Right lobe of liver (tissue), 6 donors: ENCODE measurements around the gene COL18A1. TPM values are rescaled to one million over a fixed set of nuclear protein-coding genes. Genes with fewer than 3 reads are reported as not detected.

ENCODE experiments used
- ATAC-seq, 4 donors: fragments of 200-7000 bp; cut with Tn5 transposase; one replicate each; pipeline ENCODE4 v1.9.1; 2020; ENCODE audit warnings: mild to moderate bottlenecking in 4 of 4, moderate library complexity in 4 of 4
- DNase-seq, 3 donors: peaks; one replicate each; pipeline ENCODE4 v3.0.0-alpha.2; 2020
- H3K27ac ChIP-seq, 3 donors: fragments of 200-600 bp; one replicate each; pipeline ENCODE4 v1.8.0; 2022
- H3K27me3 ChIP-seq, 2 donors: fragments of 200-600 bp; one replicate each; pipeline ENCODE4 v1.8.0; 2022
- H3K36me3 ChIP-seq, 4 donors: fragments of 200-600 bp; sonication (generic) in 1 of 4; one replicate each; pipeline versions ENCODE4 v1.5.1 to v1.8.0; 2017 to 2022; ENCODE audit warnings: control low read depth in 1 of 4
- H3K4me1 ChIP-seq, 4 donors: fragments of 200-600 bp; sonication (generic) in 1 of 4; one replicate each; pipeline versions ENCODE4 v1.5.1 to v1.8.0; 2017 to 2022; ENCODE audit warnings: control low read depth in 1 of 4
- H3K4me3 ChIP-seq, 3 donors: fragments of 200-600 bp; one replicate each; pipeline ENCODE4 v1.8.0; 2022
- H3K9me3 ChIP-seq, 4 donors: fragments of 200-600 bp; sonication (generic) in 1 of 4; one replicate each; pipeline versions ENCODE4 v1.5.1 to v1.8.0; 2017 to 2022; ENCODE audit warnings: control low read depth in 1 of 4
- CTCF ChIP-seq, 4 donors: fragments of 200-600 bp in 3 of 4; fragments of 450-650 bp in 1 of 4; IDR thresholded peaks; one replicate each; pipeline versions ENCODE4 v1.5.1 to v1.8.0; 2016 to 2022; ENCODE audit warnings: antibody characterized with exemption in 4 of 4, mild to moderate bottlenecking in 2 of 4
- POLR2A ChIP-seq: fragments of 450-650 bp; IDR thresholded peaks from one replicate; pipeline ENCODE4 v1.6.1; 2017; ENCODE audit warnings: antibody characterized with exemption, mild to moderate bottlenecking
- WGBS: methylation state at CpG from one replicate; pipeline ENCODE4 v1.1.6; 2018; ENCODE audit warnings: low coverage, low lambda C conversion rate; ENCODE audit not compliant: insufficient coverage; ENCODE audit errors: missing lambda C conversion rate; 5-methylcytosine and 5-hydroxymethylcytosine counted together
- intact Hi-C, 2 donors: fragments of 100-400 bp; cut with DNase I; formaldehyde crosslinking; loops; one replicate each; pipeline versions ENCODE4 v1.11.2 to v1.14.1; 2022
- total RNA-seq, 6 experiments: library from RNA; depleted of rRNA in 2 of 6; stranded (reverse); fragments of >200 nt in 2 of 6; fragmentation: NEBNext Ultra II Directional in 3 of 6; extraction: Animal tissue kit (Norgen Biotek cat#: 25700) in 3 of 6; gene quantifications; one replicate each; pipeline versions ENCODE4 v1.1.0 to v1.2.4, GENCODE V29; 2016 to 2023
- donor health status: DM: no; HTN: yes; CAD: no.
- donor health status: DM: no; HTN: no; CAD: no.
- donor health status: DM: no; HTN: no; CAD: no.
- donor health status: DM: no; HTN: yes; CAD: no.
- donor health status: DM: no; HTN: yes; CAD: no.

The COL18A1 gene
- total RNA-seq, 6 experiments from 2014 or later, result 261 to 487 (median 297) TPM

GRCh38 chr21:45476582-45476981 is 71.6 kb downstream of the COL18A1 start:
- ATAC-seq (no peak), DNase-seq (no peak)
- peaks cover 0 to 71% (median 32%) of the 10 kb centered on the region in 4 donors for H3K36me3 ChIP-seq
- WGBS, result 91% methylated on average over 6 of the region's 6 CpGs
- H3K27ac ChIP-seq, result no peak overlapping the region
- intact Hi-C loops, result no loop called here
- H3K4me3 ChIP-seq, result no peak overlapping the region
- no peaks in the 10 kb centered on the region for H3K27me3 ChIP-seq
- H3K4me1 ChIP-seq, result peaks cover 0 to 24% (median 7%) of the 10 kb centered on the region in 4 donors
- no peaks in the 10 kb centered on the region for H3K9me3 ChIP-seq
- no peak for TF ChIP-seq POLR2A
- no peak for TF ChIP-seq CTCF (IDR thresholded peaks at IDR 0.05)

GRCh38 chr21:45477176-45478114 is 72.5 kb downstream of the COL18A1 start:
- DNase-seq (peak in 1 of 3 donors; percentile 29), ATAC-seq (peak in 1 of 4 donors; percentile 0)
- TF ChIP-seq POLR2A, result no peak
- TF ChIP-seq CTCF (IDR thresholded peaks at IDR 0.05), result no peak
- Histone ChIP-seq H3K36me3 (peaks cover 0 to 80% (median 36%) of the 10 kb centered on the region in 4 donors), H3K4me3 (no peak overlapping the region), H3K27me3 (no peaks in the 10 kb centered on the region), H3K27ac (peak overlapping the region in 2 of 3 donors; percentile 57 to 68), H3K9me3 (no peaks in the 10 kb centered on the region), H3K4me1 (peaks cover 0 to 15% (median 3%) of the 10 kb centered on the region in 4 donors)
- intact Hi-C loops, result no loop called here
- WGBS, result 66% methylated on average over 22 of the region's 44 CpGs

GRCh38 chr21:45478115-45478801 is 73.3 kb downstream of the COL18A1 start:
- Histone ChIP-seq H3K36me3 (peaks cover 0 to 88% (median 40%) of the 10 kb centered on the region in 4 donors), H3K27me3 (no peaks in the 10 kb centered on the region), H3K4me3 (no peak overlapping the region), H3K9me3 (no peaks in the 10 kb centered on the region), H3K4me1 (peaks cover 0 to 7% (median 0%) of the 10 kb centered on the region in 4 donors), H3K27ac (peak overlapping the region in 2 of 3 donors; percentile 57 to 68)
- peak; percentile 41 to 72 (median 60) for ATAC-seq
- peak in 1 of 3 donors; percentile 68 for DNase-seq
- TF ChIP-seq POLR2A, result no peak
- TF ChIP-seq CTCF (IDR thresholded peaks at IDR 0.05), result peak; percentile 71 to 83 (median 76)
- WGBS, result 35% methylated on average over 26 of the region's 32 CpGs
- intact Hi-C loops, result no loop called here

GRCh38 chr21:45478816-45479669 is 74.1 kb downstream of the COL18A1 start:
- H3K27me3 ChIP-seq, result no peaks in the 10 kb centered on the region
- peaks cover 0 to 87% (median 39%) of the 10 kb centered on the region in 4 donors for H3K36me3 ChIP-seq

More at GRCh38 chr21:45478816-45479669, 74.1 kb downstream of the COL18A1 start:
- DNase-seq (peak in 1 of 3 donors; percentile 28), ATAC-seq (no peak)
- peak overlapping the region in 2 of 3 donors; percentile 57 for H3K27ac ChIP-seq
- intact Hi-C loops, result no loop called here
- H3K4me1 ChIP-seq, result peaks cover 0 to 5% (median 0%) of the 10 kb centered on the region in 4 donors
- H3K4me3 ChIP-seq, result no peak overlapping the region
- TF ChIP-seq POLR2A (no peak), CTCF (IDR thresholded peaks at IDR 0.05) (no peak)
- WGBS, result 80% methylated on average over 12 of the region's 31 CpGs
- no peaks in the 10 kb centered on the region for H3K9me3 ChIP-seq
